Esophagus squamous epithelium (tissue), 4 donors: Measurements from ENCODE around the gene NOPCHAP1.

ENCODE experiments used
- CTCF ChIP-seq, 6 experiments: fragments of 450-650 bp in 4 of 6; fragments of 200-600 bp in 2 of 6; sonication (generic) in 2 of 6; IDR thresholded peaks; one replicate each; pipeline ENCODE4 v1.5.1; 2016 to 2019; ENCODE audit warnings: antibody characterized with exemption in 6 of 6, mild to moderate bottlenecking in 4 of 6, moderate library complexity in 4 of 6
- POLR2A ChIP-seq, 4 donors: fragments of 450-650 bp; IDR thresholded peaks; one replicate each; pipeline ENCODE4 v1.6.1; 2017; ENCODE audit warnings: antibody characterized with exemption in 4 of 4, mild to moderate bottlenecking in 4 of 4, moderate library complexity in 3 of 4

GRCh38 chr12:104974626-104975290 lies 11.4 kb upstream of the NOPCHAP1 start:
- TF ChIP-seq CTCF (IDR thresholded peaks at IDR 0.05), result no peak
- TF ChIP-seq POLR2A (IDR thresholded peaks at IDR 0.05), result no peak
